ENCODE measurements around the gene ARL2BP.

Gene ARL2BP

GRCh38 chr16:57236022-57236350 lies 9.1 kb upstream of the ARL2BP start:
- no peak for DNase-seq

DNA sequence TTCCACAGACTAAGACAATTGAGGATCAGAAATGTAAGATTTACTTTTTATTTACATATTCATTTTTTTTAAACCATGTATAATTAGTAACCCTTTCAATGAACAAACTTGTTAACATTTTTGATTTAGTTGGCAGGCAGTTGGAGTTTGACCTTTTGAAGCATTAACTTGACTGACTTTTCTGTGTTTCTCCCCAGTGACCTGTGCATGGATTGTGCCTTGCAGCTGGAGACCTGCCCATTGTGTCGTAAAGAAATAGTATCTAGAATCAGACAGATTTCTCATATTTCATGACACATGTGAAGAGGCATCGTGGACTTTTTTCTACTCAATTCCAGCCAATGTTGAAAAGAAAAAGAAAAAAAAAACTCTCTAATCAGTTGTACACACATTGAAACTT lies 6.4 kb upstream of the ARL2BP start:
- no peak for DNase-seq

GRCh38 chr16:57239107-57239506 lies 6.0 kb upstream of the ARL2BP start:
- DNase-seq: no peak

DNA sequence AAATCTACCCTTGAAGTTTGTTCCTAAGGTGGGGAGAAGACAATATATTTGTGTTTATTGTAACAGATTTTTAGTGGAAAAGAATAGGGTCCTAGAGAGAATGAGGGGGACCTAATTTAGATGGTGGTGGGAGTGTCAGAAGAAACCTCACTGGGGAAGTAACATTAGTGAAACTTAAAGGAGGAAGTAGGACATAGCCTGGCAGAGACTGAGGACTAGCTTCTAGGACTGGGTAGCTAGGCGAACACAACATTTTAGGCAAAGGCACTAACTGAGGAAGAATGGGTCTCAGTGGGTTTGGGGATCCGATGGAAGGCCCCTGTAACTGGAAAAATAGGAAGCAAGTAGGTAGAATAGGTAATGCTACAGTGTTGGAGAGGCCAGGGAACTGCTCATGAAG lies 4.2 kb upstream of the ARL2BP start:
- no peak for DNase-seq

GRCh38 chr16:57242650-57243049 lies 2.4 kb upstream of the ARL2BP start:
- no peak for DNase-seq

- no peak for DNase-seq
Measured at GRCh38 chr16:57244463-57244766, 644 bp upstream of the ARL2BP start.

- DNase-seq: no peak
Measured at GRCh38 chr16:57245472-57246113, 534 bp downstream of the ARL2BP start.

GRCh38 chr16:57251352-57251751 lies 6.3 kb downstream of the ARL2BP start:
- DNase-seq: no peak

GRCh38 chr16:57252148-57252721 lies 7.2 kb downstream of the ARL2BP start:
- no peak for DNase-seq

DNA sequence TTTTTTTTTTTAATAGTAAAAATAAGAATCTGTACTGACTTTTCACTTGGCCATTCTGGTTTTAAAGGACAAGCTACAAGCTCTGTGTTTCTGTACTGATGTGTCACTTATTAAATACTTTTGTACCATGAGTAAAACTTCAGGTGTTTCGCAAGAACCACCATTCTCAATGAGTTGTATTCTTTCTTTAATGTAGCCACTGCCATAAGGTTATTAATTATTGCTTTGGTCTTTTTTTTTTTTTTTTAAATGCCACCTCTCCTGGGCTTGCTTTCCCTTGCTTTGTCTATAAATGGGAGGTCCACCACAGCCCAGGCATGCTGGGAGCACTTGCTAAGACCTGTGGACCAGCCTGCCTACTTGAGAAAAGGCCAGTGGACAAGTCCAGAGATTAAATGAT lies 8.4 kb downstream of the ARL2BP start:
- DNase-seq: no peak

DNA sequence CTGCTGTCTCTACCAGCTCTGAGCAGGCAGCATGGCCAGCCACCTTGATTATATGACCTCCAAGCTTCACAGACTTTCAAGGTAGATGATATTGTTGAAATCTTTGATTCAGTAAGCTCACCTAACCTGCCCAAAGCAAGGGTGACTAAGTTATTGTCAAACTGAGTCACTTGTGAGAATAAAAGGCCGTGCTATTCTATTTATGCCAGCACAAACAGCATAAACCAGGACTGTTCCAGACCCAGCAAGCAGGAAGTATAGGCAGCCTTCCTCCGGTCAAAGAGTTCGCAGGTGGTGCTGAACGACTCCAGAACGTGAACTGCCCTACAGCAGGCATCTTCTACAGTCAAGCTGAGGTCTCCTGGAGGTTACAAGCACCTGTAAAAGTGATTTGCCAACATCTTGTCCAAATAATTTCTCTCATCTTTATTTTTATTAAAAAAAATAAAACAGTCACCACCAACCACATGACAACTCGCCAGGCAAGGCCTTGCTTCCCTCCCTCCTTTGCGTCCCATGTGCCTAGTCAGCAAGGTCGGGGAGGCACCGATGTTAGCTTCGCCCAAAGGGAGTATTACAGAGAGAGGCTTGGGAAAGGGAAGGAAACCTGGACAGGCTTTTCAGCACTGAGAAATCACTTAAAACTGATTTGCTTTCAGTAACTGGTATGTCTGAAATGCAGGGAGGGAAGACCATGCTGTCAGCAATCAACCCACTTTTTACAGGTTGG lies 10.8 kb downstream of the ARL2BP start:
- DNase-seq: no peak

GRCh38 chr16:57256601-57257395 lies 11.7 kb downstream of the ARL2BP start:
- no peak for DNase-seq

DNA sequence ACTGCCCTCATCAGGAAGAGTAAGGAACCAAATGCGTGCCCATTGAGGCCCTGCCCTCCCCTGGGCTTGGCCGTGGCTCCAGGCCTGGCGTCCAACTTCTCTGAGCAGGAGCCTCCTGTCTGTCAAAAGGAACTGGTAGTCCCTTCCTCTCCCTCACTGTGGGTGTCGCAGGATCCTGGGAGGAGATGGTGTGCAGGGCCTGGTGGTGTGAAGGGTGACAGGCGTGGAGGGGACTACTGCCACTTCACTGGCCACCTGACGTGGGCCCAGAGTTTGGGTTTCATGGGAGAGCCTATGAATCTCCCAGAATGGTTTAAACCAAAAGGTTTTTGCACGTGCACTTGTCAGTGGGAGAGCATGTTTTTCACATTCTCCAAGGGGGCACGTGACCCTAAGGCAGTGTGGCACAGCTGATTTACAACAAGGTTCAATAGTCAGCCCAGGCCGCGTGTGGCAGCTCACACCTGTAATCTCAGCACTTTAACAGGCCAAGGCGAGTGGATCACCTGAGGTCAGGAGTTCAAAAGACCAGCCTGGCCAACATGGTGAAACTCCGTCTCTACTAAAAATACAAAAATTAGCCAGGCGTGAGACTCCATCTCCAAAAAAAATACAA lies 12.5 kb downstream of the ARL2BP start:
- no peak for DNase-seq

DNA sequence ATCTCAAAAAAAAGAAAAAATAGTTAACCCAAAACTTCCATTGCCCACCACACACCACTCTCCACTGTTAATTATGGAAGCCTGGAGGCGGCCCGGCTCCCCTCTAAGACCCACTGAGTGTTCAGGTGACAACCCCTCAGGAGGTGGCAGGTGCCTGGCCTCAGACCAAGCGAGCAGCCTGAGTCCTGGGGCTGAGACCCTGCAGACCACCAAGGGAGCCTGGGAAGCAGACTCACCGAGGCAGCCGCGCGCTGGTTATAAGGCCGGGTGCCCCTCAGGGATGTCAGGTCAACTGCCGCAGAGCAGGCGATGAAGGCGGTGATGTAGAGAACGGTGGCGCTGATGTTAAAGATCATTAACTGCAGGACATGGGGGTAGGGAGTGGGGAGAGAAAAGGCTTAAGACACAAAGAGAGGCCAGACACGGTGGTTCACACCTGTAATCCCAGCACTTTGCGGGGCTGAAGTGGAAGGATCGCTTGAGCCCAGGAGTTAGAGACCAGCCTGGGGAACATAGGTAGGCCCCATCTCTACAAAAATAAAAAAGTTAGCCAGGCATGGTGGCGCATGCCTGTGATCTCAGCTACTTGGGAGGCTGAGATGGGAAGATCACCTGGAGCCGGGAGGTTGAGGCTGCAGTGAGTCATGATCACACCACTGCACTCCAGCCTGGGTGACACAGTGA lies 13.3 kb downstream of the ARL2BP start:
- DNase-seq: no peak

GRCh38 chr16:57258910-57259475 lies 13.9 kb downstream of the ARL2BP start:
- no peak for DNase-seq

GRCh38 chr16:57260294-57260929 lies 15.4 kb downstream of the ARL2BP start:
- no peak for DNase-seq

DNA sequence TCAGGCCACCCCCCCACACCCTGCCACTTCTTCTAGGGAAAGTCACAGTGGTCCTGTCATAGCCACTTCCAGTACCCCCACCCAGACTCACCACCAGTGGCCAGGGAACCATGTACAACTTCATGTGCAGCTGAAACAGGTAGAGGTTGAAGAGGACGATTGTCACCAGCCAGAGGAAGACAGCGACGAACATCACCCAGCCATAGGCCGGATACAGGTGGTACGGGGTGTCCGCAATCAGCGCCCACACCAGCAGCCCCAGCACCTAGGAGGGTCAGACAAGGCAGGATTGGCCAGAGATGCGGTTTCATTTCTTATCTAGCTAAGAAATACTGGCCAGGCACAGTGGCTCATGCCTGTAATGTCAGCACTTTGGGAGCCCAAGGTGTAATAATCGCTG lies 16.7 kb downstream of the ARL2BP start:
- DNase-seq: no peak

- no peak for DNase-seq
Measured at GRCh38 chr16:57262841-57263540, 17.9 kb downstream of the ARL2BP start.

DNA sequence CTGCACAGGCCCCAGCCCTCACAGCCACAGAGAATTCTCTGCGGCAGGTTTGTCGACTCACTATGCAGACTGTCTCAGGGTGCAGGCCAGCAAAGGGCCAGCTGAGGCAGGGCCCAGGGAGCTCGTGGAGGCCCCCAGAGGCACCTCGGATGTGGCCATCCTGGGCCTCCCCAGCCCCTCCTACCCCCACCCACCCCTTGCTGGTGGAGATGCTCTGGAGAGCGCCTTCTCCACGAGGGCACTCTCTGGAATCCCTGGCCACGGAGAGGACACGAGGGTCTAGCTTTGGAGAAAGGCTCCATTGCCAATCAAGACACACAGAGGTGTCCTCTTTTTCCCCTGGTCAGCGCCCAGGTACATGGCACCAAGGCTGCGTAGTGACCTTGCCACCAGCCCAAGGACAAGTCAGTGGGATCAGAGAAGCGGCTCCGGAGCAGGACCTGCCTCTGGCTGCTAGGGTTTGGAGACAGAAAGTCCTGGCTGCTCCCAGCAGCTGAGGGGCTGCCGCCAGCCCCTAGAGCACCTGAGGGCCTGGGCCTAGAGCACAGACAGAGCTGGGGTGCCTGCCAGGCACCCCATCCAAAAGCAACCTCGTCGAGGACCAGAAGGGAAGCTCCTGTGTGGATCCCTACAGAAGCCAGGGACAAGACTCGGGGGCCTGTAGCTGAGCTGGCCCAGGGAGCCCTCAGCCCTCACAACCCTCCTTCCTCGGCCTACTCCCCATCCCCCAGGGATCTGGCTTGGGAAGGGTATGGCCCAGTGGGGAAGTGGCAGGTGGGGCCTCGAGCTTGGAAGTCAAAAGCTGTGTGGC lies 18.7 kb downstream of the ARL2BP start:
- no peak for DNase-seq

DNA sequence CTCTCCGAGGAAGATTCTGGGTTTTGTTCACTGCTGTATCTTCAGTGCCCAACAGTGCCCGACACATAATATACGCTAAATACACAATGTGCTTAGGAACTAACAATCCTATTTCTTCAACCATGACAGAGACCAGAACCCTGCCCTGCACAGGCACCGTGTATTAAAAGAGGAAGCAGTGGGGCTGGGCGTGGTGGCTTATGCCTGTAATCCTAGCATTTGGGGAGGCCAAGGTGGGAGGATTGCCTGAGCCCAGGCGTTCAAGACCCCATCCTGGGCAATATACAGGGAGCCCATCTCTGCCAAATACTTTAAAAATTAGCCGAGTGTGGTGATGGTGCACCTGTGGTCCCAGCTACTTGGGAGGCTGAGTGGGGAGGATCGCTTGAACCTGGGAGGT lies 19.3 kb downstream of the ARL2BP start:
- DNase-seq: no peak
